ENCODE results near the gene UBE3B. TPM values are rescaled to one million over a fixed set of nuclear protein-coding genes. Genes with fewer than 3 reads are reported as not detected.

The UBE3B gene
- total and polyA plus RNA-seq, 8 donors, result 9.4 to 104 (median 22.2) TPM

DNA sequence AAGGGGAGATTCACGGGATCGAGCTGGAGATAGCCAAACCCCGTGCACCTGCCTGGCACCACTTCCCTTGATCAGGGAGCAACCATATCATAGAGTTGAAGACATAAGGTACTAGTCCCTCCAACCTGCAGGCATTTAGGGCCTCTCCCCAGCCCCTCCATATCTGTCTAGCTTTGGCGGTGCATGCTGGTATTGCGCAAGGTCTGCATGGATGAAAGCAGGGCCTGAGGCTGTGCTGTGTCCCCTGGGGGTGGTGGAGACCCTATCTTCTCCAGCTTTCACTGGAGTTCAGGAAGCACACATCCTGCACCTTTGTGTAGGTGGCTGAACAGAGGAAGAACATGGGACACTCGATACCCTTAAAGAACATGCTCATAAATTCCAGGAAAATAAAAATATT is 47.2 kb upstream of the UBE3B start:
- no peaks in the 10 kb centered on the region for H3K9me3 ChIP-seq
- peaks cover 0 to 15% (median 7%) of the 10 kb centered on the region in 4 donors for H3K4me1 ChIP-seq
- no peaks in the 10 kb centered on the region for H3K27me3 ChIP-seq
- intact Hi-C loops (cut with DNase I; ENCODE audit: low total_unique reads), result no loop called here
- DNase-seq, result no peak
- H3K4me3 ChIP-seq, result no peak overlapping the region
- 86 to 94% (median 93%) methylated on average over 6 of the region's 6 CpGs for WGBS, 5 donors
- no peak for TF ChIP-seq EP300 (IDR thresholded peaks at IDR 0.05)
- TF ChIP-seq, protein P1, sequence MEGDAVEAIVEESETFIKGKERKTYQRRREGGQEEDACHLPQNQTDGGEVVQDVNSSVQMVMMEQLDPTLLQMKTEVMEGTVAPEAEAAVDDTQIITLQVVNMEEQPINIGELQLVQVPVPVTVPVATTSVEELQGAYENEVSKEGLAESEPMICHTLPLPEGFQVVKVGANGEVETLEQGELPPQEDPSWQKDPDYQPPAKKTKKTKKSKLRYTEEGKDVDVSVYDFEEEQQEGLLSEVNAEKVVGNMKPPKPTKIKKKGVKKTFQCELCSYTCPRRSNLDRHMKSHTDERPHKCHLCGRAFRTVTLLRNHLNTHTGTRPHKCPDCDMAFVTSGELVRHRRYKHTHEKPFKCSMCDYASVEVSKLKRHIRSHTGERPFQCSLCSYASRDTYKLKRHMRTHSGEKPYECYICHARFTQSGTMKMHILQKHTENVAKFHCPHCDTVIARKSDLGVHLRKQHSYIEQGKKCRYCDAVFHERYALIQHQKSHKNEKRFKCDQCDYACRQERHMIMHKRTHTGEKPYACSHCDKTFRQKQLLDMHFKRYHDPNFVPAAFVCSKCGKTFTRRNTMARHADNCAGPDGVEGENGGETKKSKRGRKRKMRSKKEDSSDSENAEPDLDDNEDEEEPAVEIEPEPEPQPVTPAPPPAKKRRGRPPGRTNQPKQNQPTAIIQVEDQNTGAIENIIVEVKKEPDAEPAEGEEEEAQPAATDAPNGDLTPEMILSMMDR (IDR thresholded peaks at IDR 0.05), result no peak
- no peaks in the 10 kb centered on the region for H3K36me3 ChIP-seq
- H3K27ac ChIP-seq, result no peak overlapping the region

DNA sequence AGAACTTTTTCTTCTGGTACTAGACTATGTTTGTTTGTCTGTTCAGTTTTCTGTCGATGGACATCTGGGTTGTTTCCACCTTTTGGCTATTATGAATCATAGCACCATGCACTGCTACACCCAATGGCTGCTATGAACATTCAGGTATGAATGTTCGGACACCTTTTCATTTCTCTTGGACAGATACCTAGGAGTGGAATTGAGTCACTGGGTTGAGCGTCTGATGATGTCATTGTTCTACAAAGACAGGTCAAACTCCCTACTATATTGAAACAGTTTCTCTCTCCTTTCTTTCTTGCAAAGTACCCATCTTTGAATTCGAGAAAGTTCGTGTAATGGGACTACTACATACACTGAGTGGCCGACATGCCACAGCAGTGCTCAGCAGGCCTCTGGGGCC is 45.0 kb upstream of the UBE3B start:
- Histone ChIP-seq H3K36me3 (no peaks in the 10 kb centered on the region), H3K4me3 (no peak overlapping the region), H3K27me3 (no peaks in the 10 kb centered on the region), H3K4me1 (peaks cover 0 to 15% (median 7%) of the 10 kb centered on the region in 4 donors), H3K27ac (no peak overlapping the region), H3K9me3 (no peaks in the 10 kb centered on the region)
- WGBS, 5 donors, result 52 to 68% (median 55%) methylated on average over 6 of the region's 6 CpGs
- intact Hi-C loops (cut with DNase I; ENCODE audit: low total_unique reads), result no loop called here
- TF ChIP-seq POLR2AphosphoS5 (IDR thresholded peaks at IDR 0.05) (no peak), POLR2A (IDR thresholded peaks at IDR 0.05) (no peak), EP300 (IDR thresholded peaks at IDR 0.05) (no peak)
- TF ChIP-seq, protein P1 (IDR thresholded peaks at IDR 0.05), result no peak
- no peak for DNase-seq

DNA sequence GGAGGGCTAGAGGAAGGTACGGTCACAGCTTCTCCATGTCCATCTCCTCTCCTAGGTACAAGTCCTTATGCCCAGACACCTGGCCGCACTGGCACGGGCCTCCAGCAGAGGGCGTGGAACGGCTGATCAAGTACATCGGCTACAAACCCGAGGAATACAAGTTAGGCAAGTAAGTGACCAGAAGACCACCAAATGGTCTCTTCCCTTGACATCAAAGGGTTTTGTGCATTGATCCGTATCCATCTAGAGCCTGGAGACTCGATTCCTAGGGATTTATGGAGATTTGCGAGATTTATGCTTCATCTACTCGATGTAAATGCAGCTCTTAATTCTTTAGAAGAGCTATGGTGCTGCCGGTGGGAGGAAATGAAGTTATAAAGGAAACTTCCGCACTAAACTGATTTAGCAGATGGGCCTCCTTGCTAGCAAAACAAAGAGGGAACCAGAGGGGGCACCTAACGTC is 44.6 kb upstream of the UBE3B start:
- peak in 1 of 3 donors; percentile 39 for TF ChIP-seq POLR2AphosphoS5 (IDR thresholded peaks at IDR 0.05)
- TF ChIP-seq EP300 (IDR thresholded peaks at IDR 0.05), result no peak
- TF ChIP-seq POLR2A (IDR thresholded peaks at IDR 0.05), result no peak
- TF ChIP-seq, protein P1 (IDR thresholded peaks at IDR 0.05), result peak in 5 of 7 experiments; percentile 38 to 83 (median 70)
- 19 to 33% (median 27%) methylated on average over 14 of the region's 14 CpGs for WGBS, 5 donors
- Histone ChIP-seq H3K27me3 (no peaks in the 10 kb centered on the region), H3K9me3 (no peaks in the 10 kb centered on the region), H3K36me3 (no peaks in the 10 kb centered on the region), H3K27ac (no peak overlapping the region), H3K4me3 (no peak overlapping the region), H3K4me1 (peaks cover 0 to 15% (median 7%) of the 10 kb centered on the region in 4 donors)
- DNase-seq, result peak; percentile 87 to 91
- intact Hi-C loops (cut with DNase I; ENCODE audit: low total_unique reads), result no loop called here

DNA sequence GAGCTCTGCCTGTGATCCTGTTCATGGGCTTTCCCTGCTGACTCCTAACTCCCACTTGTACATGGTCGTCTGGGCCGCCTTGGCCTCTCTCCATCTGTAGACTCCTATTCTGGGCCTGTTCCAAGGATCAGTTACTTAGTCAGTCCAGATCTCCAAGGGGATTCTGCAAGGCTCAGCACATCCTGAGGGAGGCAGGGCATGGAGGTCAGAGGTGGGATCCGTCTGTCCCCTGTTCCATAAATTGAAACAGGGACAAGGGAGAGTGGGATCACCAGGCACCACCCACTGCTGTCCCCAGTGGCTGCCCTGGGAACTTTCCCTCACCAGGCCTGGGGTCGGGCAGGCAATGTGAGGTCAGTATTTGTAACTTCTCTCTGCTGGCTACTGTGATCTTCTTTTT is 43.8 kb upstream of the UBE3B start:
- H3K27me3 ChIP-seq, result no peaks in the 10 kb centered on the region
- H3K9me3 ChIP-seq, result no peaks in the 10 kb centered on the region
- H3K36me3 ChIP-seq, result no peaks in the 10 kb centered on the region
- TF ChIP-seq EP300 (IDR thresholded peaks at IDR 0.05), result no peak
- TF ChIP-seq, protein P1 (IDR thresholded peaks at IDR 0.05), result peak in 2 of 7 experiments; percentile 7 to 13
- H3K4me3 ChIP-seq, result no peak overlapping the region
- intact Hi-C loops (cut with DNase I; ENCODE audit: low total_unique reads), result no loop called here
- peak in 1 of 2 donors; percentile 41 for DNase-seq
- peaks cover 0 to 11% (median 7%) of the 10 kb centered on the region in 4 donors for H3K4me1 ChIP-seq
- WGBS, 5 donors, result 69 to 78% (median 73%) methylated on average over 4 of the region's 4 CpGs
- H3K27ac ChIP-seq, result no peak overlapping the region

All from stomach (tissue), 9 donors.